Fibroblast of lung (primary cell): ENCODE measurements around the gene MS4A4E.

Experiments
- CTCF ChIP-seq, 2 donors: IDR thresholded peaks in 1 of 2; conservative IDR thresholded peaks in 1 of 2; 1 replicate in 1 of 2; 2 replicates in 1 of 2; pipeline ENCODE4 v1.5.1; 2011 to 2012; ENCODE audit warnings: low read length in 2 of 2, control low read depth in 1 of 2, inconsistent platforms in 1 of 2, low read depth in 1 of 2, mild to moderate bottlenecking in 1 of 2
- EZH2 ChIP-seq: IDR thresholded peaks from 2 replicates; pipeline ENCODE4 v1.5.1; 2012; ENCODE audit warnings: low read length, control low read depth, mild to moderate bottlenecking; ENCODE audit errors: missing control alignments

- TF ChIP-seq CTCF (conservative IDR thresholded peaks at IDR 0.05 in 1 of 2, IDR thresholded peaks at IDR 0.05 in 1 of 2; ENCODE audit: low read depth in 1 of 2, low read length in 2 of 2) (no peak), EZH2 (no peak)
Observed at GRCh38 chr11:60194511-60194910, 48.4 kb downstream of the MS4A4E start.
